Stimulated activated CD4-positive, alpha-beta T cell treated with anti-CD3 and anti-CD28 coated beads, Interleukin-2, amount 100 ng/mL, for 24 hours (primary cell): ENCODE measurements around the gene THSD7A.

ENCODE experiments used
- DNase-seq, 2 donors: peaks; one replicate each; pipeline ENCODE4 v3.0.0-alpha.2; 2020

The THSD7A gene

GRCh38 chr7:11489280-11489679, 342.7 kb downstream of the THSD7A start:
- no peak for DNase-seq

GRCh38 chr7:11486271-11486670, 345.7 kb downstream of the THSD7A start:
- DNase-seq: no peak

- DNase-seq: no peak
Measured at GRCh38 chr7:11485636-11486035, 346.4 kb downstream of the THSD7A start.

GRCh38 chr7:11480143-11480542, 351.9 kb downstream of the THSD7A start:
- DNase-seq: no peak

GRCh38 chr7:11478882-11479281, 353.1 kb downstream of the THSD7A start:
- no peak for DNase-seq

- DNase-seq: no peak
Measured at GRCh38 chr7:11478426-11478825, 353.6 kb downstream of the THSD7A start.

GRCh38 chr7:11474902-11475585, 357.0 kb downstream of the THSD7A start:
- DNase-seq: no peak

- DNase-seq: no peak
Measured at GRCh38 chr7:11473807-11474424, 358.1 kb downstream of the THSD7A start.

GRCh38 chr7:11473220-11473619, 358.8 kb downstream of the THSD7A start:
- DNase-seq: no peak

GRCh38 chr7:11472646-11473045, 359.4 kb downstream of the THSD7A start:
- DNase-seq: no peak

GRCh38 chr7:11471255-11471654, 360.7 kb downstream of the THSD7A start:
- no peak for DNase-seq

GRCh38 chr7:11469028-11469745, 362.8 kb downstream of the THSD7A start:
- no peak for DNase-seq

GRCh38 chr7:11466517-11467105, 365.4 kb downstream of the THSD7A start:
- no peak for DNase-seq

GRCh38 chr7:11464624-11465023, 367.4 kb downstream of the THSD7A start:
- no peak for DNase-seq

GRCh38 chr7:11461946-11462345, 370.1 kb downstream of the THSD7A start:
- DNase-seq: no peak

- no peak for DNase-seq
Measured at GRCh38 chr7:11458736-11459483, 373.1 kb downstream of the THSD7A start.

- DNase-seq: no peak
Measured at GRCh38 chr7:11457419-11457818, 374.6 kb downstream of the THSD7A start.

GRCh38 chr7:11456574-11456973, 375.4 kb downstream of the THSD7A start:
- no peak for DNase-seq

- DNase-seq: no peak
Measured at GRCh38 chr7:11452476-11452875, 379.5 kb downstream of the THSD7A start.

- DNase-seq: no peak
Measured at GRCh38 chr7:11450281-11450680, 381.7 kb downstream of the THSD7A start.

- no peak for DNase-seq
Measured at GRCh38 chr7:11449316-11449715, 382.7 kb downstream of the THSD7A start.

- DNase-seq: no peak
Measured at GRCh38 chr7:11448323-11448722, 383.7 kb downstream of the THSD7A start.

GRCh38 chr7:11447106-11447505, 384.9 kb downstream of the THSD7A start:
- DNase-seq: no peak
